B cell (primary cell): Measurements from ENCODE around the gene HLA-DQB1. TPM values are rescaled to one million over a fixed set of nuclear protein-coding genes. Genes with fewer than 3 reads are reported as not detected.
A peak's percentile ranks its signal among the peaks of the same experiment; 100 is the strongest.
"Not testable (repeated sequence)": the region's sequence is repeated elsewhere in the genome, so short reads cannot be mapped to it uniquely, and the experiment has no call there.

Experiments
- ATAC-seq: fragments of 200-7000 bp; cut with Tn5 transposase; one replicate; pipeline ENCODE4 v1.10.0; 2021; ENCODE audit warnings: low read depth, mild to moderate bottlenecking, moderate number of reproducible peaks, moderate library complexity
- CTCF ChIA-PET: fragments of 350-600 bp; sonication (Branson Sonifier 250); formaldehyde crosslinking; loops from one replicate; lab custom pipeline; 2021; ENCODE audit warnings: antibody characterized with exemption, inconsistent platforms; lab: Charles Lee
- POLR2A ChIA-PET: fragments of 350-600 bp; sonication (Branson Sonifier 250); formaldehyde crosslinking; loops from one replicate; lab custom pipeline; 2021; ENCODE audit warnings: antibody characterized with exemption; lab: Charles Lee
- DNase-seq: peaks from one replicate; pipeline ENCODE4 v3.0.0; 2013
- H2AFZ ChIP-seq: 2 replicates; pipeline ENCODE4 v1.6.1; 2012; ENCODE audit warnings: mild to moderate bottlenecking, low read depth, low read length; ENCODE audit not compliant: insufficient read depth, poor library complexity, severe bottlenecking
- H3K27ac ChIP-seq, 2 donors: 1 replicate in 1 of 2; 2 replicates in 1 of 2; pipeline ENCODE4 v1.5.1; 2012 to 2013; ENCODE audit warnings: low read length in 2 of 2, mild to moderate bottlenecking in 2 of 2, moderate library complexity in 1 of 2
- H3K27me3 ChIP-seq, 4 experiments: fragments of 200-600 bp in 1 of 4; sonication (generic) in 1 of 4; replicated peaks in 1 of 4; 1 replicate in 2 of 4; 2 replicates in 2 of 4; pipeline versions ENCODE4 v1.6.1 to v1.7.0; 2013 to 2016; ENCODE audit warnings: low read length in 3 of 4, mild to moderate bottlenecking in 2 of 4, mixed read lengths in 1 of 4, moderate library complexity in 1 of 4; ENCODE audit not compliant: insufficient read depth in 4 of 4, control insufficient read depth in 3 of 4; ENCODE audit errors: control extremely low read depth in 1 of 4
- H3K36me3 ChIP-seq, 2 experiments: replicated peaks in 1 of 2; 1 replicate in 1 of 2; 2 replicates in 1 of 2; pipeline versions ENCODE4 v1.6.1 to v1.7.1; 2013; ENCODE audit warnings: low read length in 1 of 2; ENCODE audit not compliant: insufficient read depth in 2 of 2, control insufficient read depth in 1 of 2; ENCODE audit errors: control extremely low read depth in 1 of 2, extremely low read depth in 1 of 2
- H3K4me1 ChIP-seq, 2 donors: fragments of 200-600 bp in 1 of 2; sonication (generic) in 1 of 2; 1 replicate in 1 of 2; 2 replicates in 1 of 2; pipeline versions ENCODE4 v1.5.1 to v1.6.1; 2013 to 2017; ENCODE audit warnings: low read length in 2 of 2; ENCODE audit not compliant: control insufficient read depth in 2 of 2, insufficient read depth in 2 of 2
- H3K4me2 ChIP-seq: replicated peaks from 2 replicates; pipeline ENCODE3; 2012; ENCODE audit warnings: mild to moderate bottlenecking, low read depth, low read length; ENCODE audit not compliant: poor library complexity, severe bottlenecking
- H3K4me3 ChIP-seq, 5 experiments: fragments of 200-600 bp in 1 of 5; sonication (generic) in 1 of 5; 1 replicate in 3 of 5; 2 replicates in 2 of 5; pipeline versions ENCODE4 v1.5.1 to v1.7.0; 2011 to 2016; ENCODE audit warnings: low read length in 4 of 5, mild to moderate bottlenecking in 4 of 5, low read depth in 2 of 5, control low read depth in 1 of 5, moderate library complexity in 1 of 5; ENCODE audit not compliant: insufficient read depth in 1 of 5; ENCODE audit errors: control extremely low read depth in 1 of 5, extremely low read depth in 1 of 5
- H3K79me2 ChIP-seq: fragments of 200-600 bp; sonication (generic); one replicate; pipeline ENCODE4 v1.6.0; 2016; ENCODE audit warnings: low read length; ENCODE audit not compliant: control insufficient read depth, insufficient read depth
- H3K9ac ChIP-seq: fragments of 200-600 bp; sonication (generic); 2 replicates; pipeline ENCODE4 v1.6.1; 2017; ENCODE audit warnings: mild to moderate bottlenecking, low read length, moderate library complexity
- H3K9me3 ChIP-seq, 3 donors: one replicate each; pipeline versions ENCODE4 v1.6.1 to v1.7.1; 2013; ENCODE audit warnings: low read length in 2 of 3; ENCODE audit not compliant: control insufficient read depth in 2 of 3, insufficient read depth in 1 of 3; ENCODE audit errors: control extremely low read depth in 1 of 3
- H4K20me1 ChIP-seq: 2 replicates; pipeline ENCODE4 v1.6.0; 2012; ENCODE audit warnings: mild to moderate bottlenecking, low read length; ENCODE audit not compliant: insufficient read depth, control insufficient read depth, poor library complexity, severe bottlenecking
- H3K27ac Mint-ChIP-seq: one replicate; pipeline ENCODE4 v1.8.0; 2021; ENCODE audit warnings: mixed read lengths
- H3K27me3 Mint-ChIP-seq: one replicate; pipeline ENCODE4 v1.8.0; 2021; ENCODE audit warnings: mixed read lengths
- H3K4me1 Mint-ChIP-seq: one replicate; pipeline ENCODE4 v1.8.0; 2021; ENCODE audit warnings: mixed read lengths
- H3K4me3 Mint-ChIP-seq: one replicate; pipeline ENCODE4 v1.8.0; 2021; ENCODE audit warnings: mixed read lengths
- H3K9me3 Mint-ChIP-seq: one replicate; pipeline ENCODE4 v1.8.0; 2022; ENCODE audit warnings: mixed read lengths; ENCODE audit not compliant: insufficient read depth
- EZH2 ChIP-seq: IDR thresholded peaks from 2 replicates; pipeline ENCODE4 v1.6.1; 2012; ENCODE audit warnings: borderline replicate concordance, low read depth, mild to moderate bottlenecking, moderate library complexity, low read length; ENCODE audit not compliant: insufficient read depth, poor library complexity, severe bottlenecking
- WGBS: methylation state at CpG from one replicate; pipeline ENCODE4 v1.1.5; 2013; ENCODE audit warnings: missing lambda C conversion rate; ENCODE audit not compliant: insufficient coverage; 5-methylcytosine and 5-hydroxymethylcytosine counted together
- intact Hi-C: fragments of 100-400 bp; cut with micrococcal nuclease; formaldehyde crosslinking; loops from one replicate; pipeline ENCODE4 v1.10.0; 2022
- polyA plus RNA-seq: library from polyadenylated mRNA; depleted of rRNA; stranded (reverse); fragments of >200 nt; gene quantifications from 2 replicates; pipeline ENCODE4 v1.2.3, GENCODE V29; 2012
- total RNA-seq, 2 donors: library from RNA; stranded (reverse); fragments of 120-200 nt in 1 of 2; gene quantifications; 1 replicate in 1 of 2; 2 replicates in 1 of 2; pipeline versions ENCODE4 v1.2.3 to v1.2.4, GENCODE V29; 2013 to 2022
- TF ChIP-seq, protein P1 (sequence below): fragments of 200-600 bp; IDR thresholded peaks from one replicate; pipeline ENCODE4 v1.8.0; 2022; ENCODE audit warnings: antibody characterized with exemption, mild to moderate bottlenecking

Gene HLA-DQB1
- total and polyA plus RNA-seq, 2 donors (not counting 1 experiment from before 2014, with no cell fraction given), result 267 to 986 TPM

DNA sequence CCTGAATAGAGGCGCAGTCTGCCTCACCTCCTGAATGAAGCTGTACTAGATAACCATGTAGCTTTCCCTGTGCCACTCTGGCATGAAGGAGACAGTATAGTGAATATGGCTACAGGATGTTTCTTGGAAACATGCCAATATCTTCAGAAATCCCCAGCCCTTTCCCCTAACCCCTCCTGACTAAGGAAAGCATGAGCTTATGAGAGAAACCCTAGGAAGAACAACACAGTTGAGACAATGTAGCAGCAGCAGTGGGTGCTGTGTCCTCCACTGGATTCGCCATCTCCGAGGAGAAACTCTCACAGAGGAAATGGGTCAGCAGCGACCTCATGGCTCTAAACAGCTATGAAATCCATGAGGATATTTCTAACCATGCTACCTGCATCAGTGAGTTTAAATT is 22.6 kb downstream of the HLA-DQB1 start:
- POLR2A ChIA-PET, result interaction anchor here (0.8 to 2.7 kb wide), 5 partner anchors 9 to 102 kb away, joined by 3 to 10 read pairs (median 4); no protein-coding TSS in a partner anchor
- CTCF ChIA-PET, result interaction anchor here (0.7 to 1.2 kb wide), 5 partner anchors 22 to 224 kb away, joined by 3 to 4 read pairs (median 3); no protein-coding TSS in a partner anchor
- intact Hi-C loops, result no loop called here

DNA sequence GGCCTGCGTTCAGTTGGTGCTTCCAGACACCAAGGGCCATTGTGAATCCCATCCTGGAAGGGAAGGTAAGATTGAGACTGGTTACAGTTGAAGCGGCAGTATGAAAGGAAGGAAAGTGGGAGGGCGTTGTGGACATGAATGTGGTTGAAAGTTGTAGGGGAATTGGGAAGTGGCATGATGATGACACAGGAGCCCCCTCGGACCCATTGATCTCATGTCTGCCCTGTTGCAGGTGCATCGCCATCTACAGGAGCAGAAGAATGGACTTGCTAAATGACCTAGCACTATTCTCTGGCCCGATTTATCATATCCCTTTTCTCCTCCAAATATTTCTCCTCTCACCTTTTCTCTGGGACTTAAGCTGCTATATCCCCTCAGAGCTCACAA is 23.7 kb downstream of the HLA-DQB1 start:
- CTCF ChIA-PET, result interaction anchor here (0.9 kb wide), 1 partner anchor 48 kb away, joined by 3 read pairs; no protein-coding TSS in a partner anchor
- Histone ChIP-seq H3K27me3 (no peaks in the 10 kb centered on the region), H2AFZ (no peak overlapping the region), H3K4me2 (peak overlapping the region; percentile 80), H3K27ac (peak overlapping the region in 1 of 2 donors; percentile 23), H3K9me3 (no peaks in the 10 kb centered on the region), H3K79me2 (peaks cover 26% of the 10 kb centered on the region), H3K4me3 (peak overlapping the region in 1 of 5 experiments; percentile 9), H3K4me1 (peaks cover 5 to 14% of the 10 kb centered on the region in 2 donors), H3K9ac (no peak overlapping the region), H4K20me1 (no peaks in the 10 kb centered on the region), H3K36me3 (peaks cover 0 to 6% of the 10 kb centered on the region in 2 experiments)
- POLR2A ChIA-PET, result interaction anchor here (0.6 to 2.7 kb wide), 4 partner anchors 18 to 520 kb away, joined by 3 to 10 read pairs (median 4); no protein-coding TSS in a partner anchor
- intact Hi-C loops, result no loop called here
- WGBS, result 0% methylated on average over 1 of the region's 6 CpGs
- DNase-seq (peak; percentile 28), ATAC-seq (no peak)
- H3K4me1 Mint-ChIP-seq, result peaks cover 62% of the 10 kb centered on the region
- peak overlapping the region; percentile 99 for H3K4me3 Mint-ChIP-seq
- peak overlapping the region; percentile 85 for H3K27ac Mint-ChIP-seq
- no peak for TF ChIP-seq EZH2
- TF ChIP-seq, protein P1, sequence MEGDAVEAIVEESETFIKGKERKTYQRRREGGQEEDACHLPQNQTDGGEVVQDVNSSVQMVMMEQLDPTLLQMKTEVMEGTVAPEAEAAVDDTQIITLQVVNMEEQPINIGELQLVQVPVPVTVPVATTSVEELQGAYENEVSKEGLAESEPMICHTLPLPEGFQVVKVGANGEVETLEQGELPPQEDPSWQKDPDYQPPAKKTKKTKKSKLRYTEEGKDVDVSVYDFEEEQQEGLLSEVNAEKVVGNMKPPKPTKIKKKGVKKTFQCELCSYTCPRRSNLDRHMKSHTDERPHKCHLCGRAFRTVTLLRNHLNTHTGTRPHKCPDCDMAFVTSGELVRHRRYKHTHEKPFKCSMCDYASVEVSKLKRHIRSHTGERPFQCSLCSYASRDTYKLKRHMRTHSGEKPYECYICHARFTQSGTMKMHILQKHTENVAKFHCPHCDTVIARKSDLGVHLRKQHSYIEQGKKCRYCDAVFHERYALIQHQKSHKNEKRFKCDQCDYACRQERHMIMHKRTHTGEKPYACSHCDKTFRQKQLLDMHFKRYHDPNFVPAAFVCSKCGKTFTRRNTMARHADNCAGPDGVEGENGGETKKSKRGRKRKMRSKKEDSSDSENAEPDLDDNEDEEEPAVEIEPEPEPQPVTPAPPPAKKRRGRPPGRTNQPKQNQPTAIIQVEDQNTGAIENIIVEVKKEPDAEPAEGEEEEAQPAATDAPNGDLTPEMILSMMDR, result no peak
- H3K9me3 Mint-ChIP-seq, result peaks cover 2% of the 10 kb centered on the region
- no peaks in the 10 kb centered on the region for H3K27me3 Mint-ChIP-seq

More for the DNA sequence above, 22.6 kb downstream of the HLA-DQB1 start:
- Histone ChIP-seq H4K20me1 (no peaks in the 10 kb centered on the region), H3K36me3 (peaks cover 0 to 6% of the 10 kb centered on the region in 2 experiments), H3K27ac (no peak overlapping the region), H3K4me2 (no peak overlapping the region), H2AFZ (no peak overlapping the region), H3K27me3 (no peaks in the 10 kb centered on the region), H3K79me2 (peaks cover 20% of the 10 kb centered on the region), H3K9me3 (no peaks in the 10 kb centered on the region), H3K4me1 (peaks cover 5 to 14% of the 10 kb centered on the region in 2 donors), H3K9ac (no peak overlapping the region), H3K4me3 (no peak overlapping the region)
- 100% methylated on average over 1 of the region's 4 CpGs for WGBS
- H3K9me3 Mint-ChIP-seq, result peaks cover 2% of the 10 kb centered on the region
- H3K4me1 Mint-ChIP-seq, result peaks cover 61% of the 10 kb centered on the region
- no peak for TF ChIP-seq EZH2
- DNase-seq (peak; percentile 11), ATAC-seq (no peak)
- peak overlapping the region; percentile 16 for H3K4me3 Mint-ChIP-seq
- H3K27ac Mint-ChIP-seq, result peak overlapping the region; percentile 71
- no peaks in the 10 kb centered on the region for H3K27me3 Mint-ChIP-seq

DNA sequence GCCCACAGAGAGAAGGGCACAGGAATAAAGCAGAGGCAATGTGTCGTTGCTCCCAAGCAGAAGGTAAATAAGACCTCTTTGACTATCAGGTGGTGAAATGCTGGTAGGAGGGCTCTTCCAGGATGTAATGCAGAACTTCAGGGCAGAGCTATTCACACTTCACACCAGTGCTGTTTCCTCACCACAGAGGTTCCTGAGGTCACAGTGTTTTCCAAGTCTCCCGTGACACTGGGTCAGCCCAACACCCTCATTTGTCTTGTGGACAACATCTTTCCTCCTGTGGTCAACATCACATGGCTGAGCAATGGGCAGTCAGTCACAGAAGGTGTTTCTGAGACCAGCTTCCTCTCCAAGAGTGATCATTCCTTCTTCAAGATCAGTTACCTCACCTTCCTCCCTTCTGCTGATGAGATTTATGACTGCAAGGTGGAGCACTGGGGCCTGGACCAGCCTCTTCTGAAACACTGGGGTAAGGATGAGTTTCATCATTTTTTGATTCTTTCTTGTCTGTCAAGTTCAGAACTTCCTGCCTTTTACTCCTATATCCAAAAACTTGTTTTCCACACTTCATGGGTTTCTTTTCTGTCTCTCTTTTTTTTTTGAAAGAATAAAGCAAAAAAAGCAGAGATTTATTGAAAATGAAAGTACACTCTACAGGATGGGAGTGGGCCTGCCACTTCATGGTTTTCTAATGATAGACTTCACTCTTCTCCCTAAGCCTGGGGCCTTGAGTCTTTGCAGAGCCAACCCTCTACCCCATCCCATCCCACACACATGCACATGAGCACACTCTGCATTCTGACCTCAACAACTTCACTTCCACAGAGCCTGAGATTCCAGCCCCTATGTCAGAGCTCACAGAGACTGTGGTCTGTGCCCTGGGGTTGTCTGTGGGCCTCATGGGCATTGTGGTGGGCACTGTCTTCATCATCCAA is 24.4 kb downstream of the HLA-DQB1 start:
- H2AFZ ChIP-seq, H3K9me3 ChIP-seq, ATAC-seq, H3K27me3 ChIP-seq, H4K20me1 ChIP-seq, intact Hi-C loops, H3K27me3 Mint-ChIP-seq, H3K9ac ChIP-seq, H3K9me3 Mint-ChIP-seq, H3K36me3 ChIP-seq: not testable (repeated sequence)
- peak overlapping the region; percentile 99 for H3K4me3 Mint-ChIP-seq
- peaks cover 61% of the 10 kb centered on the region for H3K4me1 Mint-ChIP-seq
- ChIA-PET CTCF (interaction anchor here (0.9 kb wide), 1 partner anchor 48 kb away, joined by 3 read pairs; no protein-coding TSS in a partner anchor), POLR2A (interaction anchor here (0.6 to 2.8 kb wide), 4 partner anchors 18 to 519 kb away, joined by 3 to 11 read pairs (median 8); no protein-coding TSS in a partner anchor)
- Histone ChIP-seq H3K27ac (peak overlapping the region in 1 of 2 donors; percentile 23), H3K4me3 (peak overlapping the region in 1 of 5 experiments; percentile 9), H3K4me1 (peaks cover 5 to 14% of the 10 kb centered on the region in 2 donors), H3K4me2 (peak overlapping the region; percentile 80), H3K79me2 (peaks cover 32% of the 10 kb centered on the region)
- H3K27ac Mint-ChIP-seq, result peak overlapping the region; percentile 85
- peak; percentile 16 for DNase-seq
- no CpG with 5 or more reads among the region's 2 CpGs for WGBS
